HG02642 (cell line): Measurements from ENCODE around the gene ZNF302.
"Not testable (repeated sequence)": the region's sequence is repeated elsewhere in the genome, so short reads cannot be mapped to it uniquely, and the experiment has no call there.

Experiments used
- ATAC-seq: cut with Tn5 transposase; IDR thresholded peaks from one replicate; pipeline ENCODE4 v1.9.1; 2021; ENCODE audit warnings: mild to moderate bottlenecking; ENCODE audit not compliant: unreplicated experiment, poor library complexity

Gene ZNF302

GRCh38 chr19:34677386-34678084, at the start of gene ZNF302:
ZNF302 (plus strand) TSS chr19:34677678; CDS start chr19:34678805, 1,127 bp downstream.
- peak; percentile 94 for ATAC-seq

- ATAC-seq = no peak
Observed at GRCh38 chr19:34633802-34634201, 43.7 kb upstream of the ZNF302 start.

GRCh38 chr19:34639491-34640085, 37.9 kb upstream of the ZNF302 start:
- ATAC-seq = no peak

GRCh38 chr19:34642241-34642640, 35.2 kb upstream of the ZNF302 start:
- no peak for ATAC-seq

GRCh38 chr19:34644991-34645461, 32.5 kb upstream of the ZNF302 start:
- no peak for ATAC-seq

GRCh38 chr19:34645551-34645950, 31.9 kb upstream of the ZNF302 start:
- ATAC-seq = no peak

- ATAC-seq = no peak
Observed at GRCh38 chr19:34649886-34650543, 27.5 kb upstream of the ZNF302 start.

- ATAC-seq = no peak
Observed at GRCh38 chr19:34651747-34652146, 25.7 kb upstream of the ZNF302 start.

GRCh38 chr19:34654796-34655195, 22.7 kb upstream of the ZNF302 start:
- no peak for ATAC-seq

- ATAC-seq = no peak
Observed at GRCh38 chr19:34655651-34656050, 21.8 kb upstream of the ZNF302 start.

GRCh38 chr19:34661357-34661756, 16.1 kb upstream of the ZNF302 start:
- ATAC-seq = no peak

- ATAC-seq = no peak
Observed at GRCh38 chr19:34662919-34663318, 14.6 kb upstream of the ZNF302 start.

GRCh38 chr19:34664168-34664567, 13.3 kb upstream of the ZNF302 start:
- ATAC-seq = no peak

- no peak for ATAC-seq
Observed at GRCh38 chr19:34664870-34665269, 12.6 kb upstream of the ZNF302 start.

- ATAC-seq = not testable (repeated sequence)
Observed at GRCh38 chr19:34665275-34665674, 12.2 kb upstream of the ZNF302 start.

GRCh38 chr19:34666200-34666957, 11.1 kb upstream of the ZNF302 start:
- no peak for ATAC-seq

- ATAC-seq = no peak
Observed at GRCh38 chr19:34666958-34667265, 10.6 kb upstream of the ZNF302 start.

- ATAC-seq = no peak
Observed at GRCh38 chr19:34667349-34668076, 10.0 kb upstream of the ZNF302 start.

- ATAC-seq = not testable (repeated sequence)
Observed at GRCh38 chr19:34668077-34668689, 9.3 kb upstream of the ZNF302 start.

GRCh38 chr19:34668690-34669089, 8.8 kb upstream of the ZNF302 start:
- ATAC-seq = not testable (repeated sequence)
